K562 (cell line): ENCODE results near the gene RHAG. TPM values are rescaled to one million over a fixed set of nuclear protein-coding genes. Genes with fewer than 3 reads are reported as not detected.

Source experiments
- ATAC-seq: fragments of 200-7000 bp; cut with Tn5 transposase; 3 replicates; pipeline ENCODE4 v1.9.1; 2020; ENCODE audit warnings: moderate library complexity
- BruUV-seq: library from RNA; stranded (reverse); fragments of 400-500 nt; replicated peaks from 2 replicates; lab custom pipeline; 2021; lab: Mats Ljungman, UMichigan
- CTCF ChIA-PET: fragments of 300-600 bp; formaldehyde crosslinking; extraction: SDS; loops from one replicate; lab custom pipeline; 2021; ENCODE audit warnings: low intra/inter-chr PET ratio; lab: Yijun Ruan, JAX
- POLR2A ChIA-PET: fragments of 300-600, 350-650 bp; sonication (Branson Sonifier 250); formaldehyde crosslinking; extraction: SDS; loops from one replicate; lab custom pipeline; 2021; ENCODE audit warnings: antibody characterized with exemption, inconsistent platforms; lab: Yijun Ruan, JAX
- DNase-seq, 4 experiments: peaks; one replicate each; pipeline versions ENCODE4 v3.0.0 to v3.0.0-alpha.2; 2011 to 2018; ENCODE audit warnings: low spot score in 3 of 4, mixed read lengths in 3 of 4; ENCODE audit errors: extremely low read depth in 1 of 4
- FAIRE-seq: peaks from 2 replicates; lab custom pipeline; 2011; peaks lifted over from hg19 to GRCh38; lab: Jason Lieb, UNC
- H2AFZ ChIP-seq: 2 replicates; pipeline ENCODE4 v1.6.0; 2011; ENCODE audit warnings: low read depth, low read length, control low read depth, inconsistent platforms
- H3K27ac ChIP-seq: fragments of 200-600 bp; 3 replicates; pipeline ENCODE4 v1.8.0; 2011; ENCODE audit warnings: low read depth, mild to moderate bottlenecking, control low read depth, inconsistent platforms, low read length, moderate library complexity, mixed read lengths; ENCODE audit errors: extremely low read depth
- H3K27me3 ChIP-seq, 2 experiments: fragments of 300-600 bp in 1 of 2; 2 replicates in 1 of 2; 3 replicates in 1 of 2; pipeline versions ENCODE4 v1.6.0 to v1.8.0; 2011; ENCODE audit warnings: inconsistent platforms in 2 of 2, low read length in 2 of 2, mild to moderate bottlenecking in 1 of 2, mixed read lengths in 1 of 2, moderate library complexity in 1 of 2; ENCODE audit not compliant: control insufficient read depth in 2 of 2, insufficient read depth in 2 of 2
- H3K36me3 ChIP-seq: fragments of 300-600 bp; 3 replicates; pipeline ENCODE4 v1.8.0; 2011; ENCODE audit warnings: mild to moderate bottlenecking, low read length, inconsistent platforms; ENCODE audit not compliant: control insufficient read depth, insufficient read depth
- H3K4me1 ChIP-seq, 2 experiments: fragments of 200-600 bp in 1 of 2; replicated peaks in 1 of 2; 2 replicates in 1 of 2; 3 replicates in 1 of 2; pipeline versions ENCODE4 v1.5.1 to v1.8.0; 2011; ENCODE audit warnings: inconsistent platforms in 2 of 2, low read length in 2 of 2, mild to moderate bottlenecking in 1 of 2, mixed read lengths in 1 of 2, moderate library complexity in 1 of 2; ENCODE audit not compliant: control insufficient read depth in 2 of 2, insufficient read depth in 2 of 2
- H3K4me2 ChIP-seq: 2 replicates; pipeline ENCODE4 v1.6.1; 2011; ENCODE audit warnings: low read length, control low read depth, inconsistent platforms, mixed read lengths; ENCODE audit not compliant: insufficient read depth
- H3K4me3 ChIP-seq: fragments of 200-600 bp; sonication (generic), shearing (Covaris generic); 2 replicates; pipeline ENCODE4 v1.5.1; 2016; ENCODE audit warnings: control low read depth, inconsistent platforms
- H3K79me2 ChIP-seq: fragments of 200-600 bp; 3 replicates; pipeline ENCODE4 v1.8.0; 2011; ENCODE audit warnings: low read length, inconsistent platforms; ENCODE audit not compliant: control insufficient read depth, insufficient read depth
- H3K9ac ChIP-seq, 2 experiments: 2 replicates each; pipeline versions ENCODE4 v1.6.0 to v1.6.1; 2011; ENCODE audit warnings: low read depth in 2 of 2, low read length in 2 of 2, control low read depth in 1 of 2, inconsistent platforms in 1 of 2, mild to moderate bottlenecking in 1 of 2, mixed read lengths in 1 of 2; ENCODE audit not compliant: insufficient read depth in 1 of 2
- H3K9me1 ChIP-seq: one replicate; pipeline ENCODE4 v1.6.0; 2011; ENCODE audit warnings: inconsistent platforms, mild to moderate bottlenecking, low read length, moderate library complexity; ENCODE audit not compliant: control insufficient read depth, insufficient read depth
- H3K9me3 ChIP-seq: replicated peaks from 2 replicates; pipeline ENCODE4 v1.5.1; 2011; ENCODE audit warnings: low read depth, low read length, inconsistent platforms; ENCODE audit not compliant: control insufficient read depth, insufficient read depth
- H4K20me1 ChIP-seq: replicated peaks from 2 replicates; pipeline ENCODE4 v1.6.1; 2011; ENCODE audit warnings: low read length, inconsistent platforms, mixed read lengths; ENCODE audit not compliant: control insufficient read depth, insufficient read depth
- ARID2 ChIP-seq: fragments of 450-650 bp; IDR thresholded peaks from 2 replicates; pipeline ENCODE4 v1.6.1; 2017; ENCODE audit warnings: antibody characterized with exemption, mild to moderate bottlenecking
- CAMTA2 ChIP-seq: fragments of 250-450 bp; sonication (Bioruptor Pico); conservative IDR thresholded peaks from 2 replicates; pipeline ENCODE4 v1.5.1; 2022
- JUND ChIP-seq, 2 experiments: IDR thresholded peaks; 2 replicates in 1 of 2; 3 replicates in 1 of 2; pipeline ENCODE4 v1.6.1; 2011; ENCODE audit warnings: borderline replicate concordance in 2 of 2, low read depth in 2 of 2, low read length in 2 of 2, improper control_type of control experiment in 1 of 2, missing biosample characterization in 1 of 2, missing genetic modification characterization in 1 of 2, missing genetic modification reagents in 1 of 2
- KHSRP ChIP-seq: fragments of 450-650 bp; IDR thresholded peaks from 2 replicates; pipeline ENCODE4 v1.6.1; 2017
- KLF16 ChIP-seq: IDR thresholded peaks from 2 replicates; pipeline ENCODE4 v1.6.1; 2016; ENCODE audit warnings: antibody characterized with exemption
- LARP7 ChIP-seq: fragments of 450-650 bp; IDR thresholded peaks from 2 replicates; pipeline ENCODE4 v1.6.1; 2016
- MAFG ChIP-seq: fragments of 450-650 bp; conservative IDR thresholded peaks from 2 replicates; pipeline ENCODE4 v1.6.1; 2016; ENCODE audit warnings: missing genetic modification characterization, missing compliant biosample characterization
- NFIC ChIP-seq: fragments of 450-650 bp; IDR thresholded peaks from 2 replicates; pipeline ENCODE4 v1.6.1; 2017; ENCODE audit warnings: mild to moderate bottlenecking, inconsistent platforms
- PHF21A ChIP-seq: fragments of 450-650 bp; IDR thresholded peaks from 2 replicates; pipeline ENCODE4 v1.6.1; 2017; ENCODE audit warnings: low read depth, borderline replicate concordance
- POLR2AphosphoS5 ChIP-seq: IDR thresholded peaks from 2 replicates; pipeline ENCODE4 v1.6.1; 2011; ENCODE audit warnings: mild to moderate bottlenecking, low read depth, low read length, moderate library complexity; ENCODE audit not compliant: control insufficient read depth, insufficient read depth
- RBM17 ChIP-seq: fragments of 200-400 bp; formaldehyde crosslinking; IDR thresholded peaks from 2 replicates; pipeline ENCODE4 v1.6.1; 2017; ENCODE audit warnings: low read depth, mild to moderate bottlenecking, low read length, borderline replicate concordance
- RCOR1 ChIP-seq, 2 experiments: IDR thresholded peaks; 2 replicates each; pipeline ENCODE4 v1.6.1; 2012; ENCODE audit warnings: low read depth in 2 of 2, low read length in 2 of 2, borderline replicate concordance in 1 of 2, improper control_type of control experiment in 1 of 2
- TAL1 ChIP-seq: fragments of 450-650 bp; IDR thresholded peaks from 2 replicates; pipeline ENCODE4 v1.6.1; 2016; ENCODE audit warnings: mild to moderate bottlenecking
- ZNF24 ChIP-seq: fragments of 450-650 bp; IDR thresholded peaks from 2 replicates; pipeline ENCODE4 v1.6.1; 2016
- ZNF316 ChIP-seq: fragments of 450-650 bp; IDR thresholded peaks from 2 replicates; pipeline ENCODE4 v1.6.1; 2016
- WGBS: fragments of 100-300 bp; shearing (Covaris generic); methylation state at CpG from one replicate; pipeline ENCODE4 v1.1.6; 2016; ENCODE audit warnings: low coverage, mixed read lengths; ENCODE audit not compliant: insufficient coverage; ENCODE audit errors: missing lambda C conversion rate; 5-methylcytosine and 5-hydroxymethylcytosine counted together
- in situ Hi-C: fragments of 300-500 bp; cut with MboI; formaldehyde crosslinking; loops from 4 replicates; pipeline ENCODE4 v1.15.0; 2018; ENCODE audit warnings: inconsistent platforms, mixed read lengths
- intact Hi-C: fragments of 100-400 bp; cut with micrococcal nuclease; formaldehyde crosslinking; loops from 2 replicates; pipeline ENCODE4 v1.14.2; 2022
- polyA plus RNA-seq, 8 experiments: library from polyadenylated mRNA; depleted of rRNA in 4 of 8; stranded (reverse) in 5 of 8; unstranded in 3 of 8; fragments of >200 nt; fragmentation: Nextera tagmentation in 2 of 8; fragmentation: Illumina TruSeq in 1 of 8; extraction: Ambion mirVana in 2 of 8; extraction: Trizol in 1 of 8; gene quantifications; 2 replicates each; pipeline versions ENCODE4 v1.2.1 to v1.2.3, GENCODE V29; 2011 to 2014; ENCODE audit warnings: inconsistent platforms in 1 of 8, missing spikeins in 1 of 8
- total RNA-seq, 7 experiments: library from RNA; depleted of rRNA in 6 of 7; stranded (reverse); fragments of >200 nt in 6 of 7; fragmentation: Illumina TruSeq in 2 of 7; extraction: Trizol in 2 of 7; gene quantifications; 2 replicates each; pipeline versions ENCODE4 v1.2.1 to v1.2.3, GENCODE V29; 2011 to 2021; ENCODE audit warnings: low replicate concordance in 1 of 7
- TF ChIP-seq, protein P1 (sequence below): fragments of 450-650 bp; formaldehyde crosslinking; IDR thresholded peaks from 2 replicates; pipeline ENCODE4 v1.4.0; 2020; ENCODE audit warnings: mild to moderate bottlenecking, moderate library complexity
- TF ChIP-seq, protein P2 (sequence below), 3 experiments: IDR thresholded peaks in 2 of 3; conservative IDR thresholded peaks in 1 of 3; 2 replicates each; pipeline ENCODE4 v1.5.1; 2011 to 2012; ENCODE audit warnings: low read length in 3 of 3, mild to moderate bottlenecking in 3 of 3, control low read depth in 2 of 3, improper control_type of control experiment in 1 of 3, inconsistent platforms in 1 of 3, low read depth in 1 of 3, mixed read lengths in 1 of 3, moderate library complexity in 1 of 3; ENCODE audit not compliant: insufficient read depth in 2 of 3
- TF ChIP-seq, protein P3 (sequence below): fragments of 250-450 bp; sonication (Bioruptor Pico); IDR thresholded peaks from 2 replicates; pipeline ENCODE4 v1.5.1; 2021; ENCODE audit warnings: mild to moderate bottlenecking

Gene RHAG
- total and polyA plus RNA-seq, 9 of the 15 experiments (the other 6 are each of a cell fraction or from before 2014, with no cell fraction given) = 290 to 1,202 (median 505) TPM

DNA sequence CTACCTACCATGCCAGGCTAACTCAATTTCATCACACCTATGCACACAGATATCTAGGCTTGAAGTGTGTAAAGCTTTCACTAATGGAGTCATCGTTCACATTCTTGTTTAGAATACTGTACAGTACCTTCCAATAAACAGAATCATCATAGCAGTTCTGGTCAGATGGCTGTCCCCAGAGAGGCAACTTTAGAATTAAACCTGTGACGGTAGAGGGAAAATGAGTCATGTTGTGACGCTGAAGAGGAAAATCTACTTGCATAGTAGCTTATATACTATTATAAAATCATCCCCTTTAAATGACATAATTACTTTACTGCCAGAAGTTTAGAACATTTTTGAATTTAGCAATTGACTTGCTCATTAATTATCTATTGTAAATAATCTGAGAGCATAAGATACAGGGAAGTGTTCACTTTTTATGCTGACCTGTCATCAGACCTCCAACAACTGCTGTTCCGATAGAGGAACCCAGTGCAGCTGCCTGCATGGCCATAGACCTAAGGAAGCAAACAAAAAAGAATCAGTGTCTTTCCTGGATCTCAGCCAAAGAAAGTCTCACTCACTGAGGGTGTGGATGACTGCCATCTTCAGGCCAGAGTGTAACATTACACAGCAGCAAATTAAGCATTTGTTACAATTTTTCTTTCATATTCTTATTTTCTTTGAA, 29.8 kb downstream of the RHAG start:
- Histone ChIP-seq H3K9me1 (no peaks in the 10 kb centered on the region), H3K79me2 (no peaks in the 10 kb centered on the region; the same call in 2 of the 3 replicates), H3K9me3 (no peaks in the 10 kb centered on the region), H3K36me3 (peaks cover 68% of the 10 kb centered on the region), H2AFZ (no peak overlapping the region), H3K9ac (no peak overlapping the region), H3K4me2 (no peak overlapping the region), H3K27ac (no peak overlapping the region), H3K27me3 (no peaks in the 10 kb centered on the region), H3K4me3 (no peak overlapping the region), H4K20me1 (no peaks in the 10 kb centered on the region), H3K4me1 (no peaks in the 10 kb centered on the region)
- POLR2A ChIA-PET = interaction anchor here (0.6 kb wide), 1 partner anchor 1184 kb away, joined by 3 read pairs; no protein-coding TSS in a partner anchor
- BruUV-seq = no TSS peak
- intact Hi-C loops (loop anchor here (1.0 to 5.0 kb wide), 5 partner anchors 71 to 423 kb away; partner anchors contain the start of genes CENPQ and MMUT), in situ Hi-C loops (no loop called here)
- DNase-seq (peak; percentile 76 to 86 (median 81)), ATAC-seq (peak; percentile 71), FAIRE-seq (peak; percentile 96)
- 80% methylated on average over 4 of the region's 4 CpGs for WGBS
- CTCF ChIA-PET = interaction anchor here (0.6 to 6.0 kb wide), 5 partner anchors 50 to 243 kb away, joined by 3 to 68 read pairs (median 4); no protein-coding TSS in a partner anchor
- TF ChIP-seq JUND (IDR thresholded peaks at IDR 0.05; ENCODE audit: borderline replicate concordance, low read depth, low read length) = 0 out of 2 replicates have a peak, but pooled peaks have one; percentile 33
- no peak; the same call in 2 of the 3 replicates for TF ChIP-seq JUND (tag; IDR thresholded peaks at IDR 0.05; ENCODE audit: borderline replicate concordance, low read depth, low read length)
- 0 out of 2 replicates have a peak, but pooled peaks have one; percentile 4 for TF ChIP-seq TAL1
- TF ChIP-seq, protein P1, sequence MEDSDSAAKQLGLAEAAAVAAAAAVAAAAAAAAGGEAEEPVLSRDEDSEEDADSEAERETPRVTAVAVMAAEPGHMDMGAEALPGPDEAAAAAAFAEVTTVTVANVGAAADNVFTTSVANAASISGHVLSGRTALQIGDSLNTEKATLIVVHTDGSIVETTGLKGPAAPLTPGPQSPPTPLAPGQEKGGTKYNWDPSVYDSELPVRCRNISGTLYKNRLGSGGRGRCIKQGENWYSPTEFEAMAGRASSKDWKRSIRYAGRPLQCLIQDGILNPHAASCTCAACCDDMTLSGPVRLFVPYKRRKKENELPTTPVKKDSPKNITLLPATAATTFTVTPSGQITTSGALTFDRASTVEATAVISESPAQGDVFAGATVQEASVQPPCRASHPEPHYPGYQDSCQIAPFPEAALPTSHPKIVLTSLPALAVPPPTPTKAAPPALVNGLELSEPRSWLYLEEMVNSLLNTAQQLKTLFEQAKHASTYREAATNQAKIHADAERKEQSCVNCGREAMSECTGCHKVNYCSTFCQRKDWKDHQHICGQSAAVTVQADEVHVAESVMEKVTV (CRISPR knock-in tag) = peak; percentile 67
- TF ChIP-seq ARID2 = 0 out of 2 replicates have a peak, but pooled peaks have one; percentile 14
- 0 out of 2 replicates have a peak, but pooled peaks have one; percentile 31 for TF ChIP-seq PHF21A
- TF ChIP-seq, protein P2, sequence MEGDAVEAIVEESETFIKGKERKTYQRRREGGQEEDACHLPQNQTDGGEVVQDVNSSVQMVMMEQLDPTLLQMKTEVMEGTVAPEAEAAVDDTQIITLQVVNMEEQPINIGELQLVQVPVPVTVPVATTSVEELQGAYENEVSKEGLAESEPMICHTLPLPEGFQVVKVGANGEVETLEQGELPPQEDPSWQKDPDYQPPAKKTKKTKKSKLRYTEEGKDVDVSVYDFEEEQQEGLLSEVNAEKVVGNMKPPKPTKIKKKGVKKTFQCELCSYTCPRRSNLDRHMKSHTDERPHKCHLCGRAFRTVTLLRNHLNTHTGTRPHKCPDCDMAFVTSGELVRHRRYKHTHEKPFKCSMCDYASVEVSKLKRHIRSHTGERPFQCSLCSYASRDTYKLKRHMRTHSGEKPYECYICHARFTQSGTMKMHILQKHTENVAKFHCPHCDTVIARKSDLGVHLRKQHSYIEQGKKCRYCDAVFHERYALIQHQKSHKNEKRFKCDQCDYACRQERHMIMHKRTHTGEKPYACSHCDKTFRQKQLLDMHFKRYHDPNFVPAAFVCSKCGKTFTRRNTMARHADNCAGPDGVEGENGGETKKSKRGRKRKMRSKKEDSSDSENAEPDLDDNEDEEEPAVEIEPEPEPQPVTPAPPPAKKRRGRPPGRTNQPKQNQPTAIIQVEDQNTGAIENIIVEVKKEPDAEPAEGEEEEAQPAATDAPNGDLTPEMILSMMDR (IDR thresholded peaks at IDR 0.05 in 2 of 3, conservative IDR thresholded peaks at IDR 0.05 in 1 of 3; ENCODE audit: insufficient read depth in 2 of 3, low read depth in 1 of 3, low read length in 3 of 3) = peak; percentile 86 to 88 (median 88)
- TF ChIP-seq CAMTA2 (CRISPR knock-in tag) = no peak
- TF ChIP-seq KHSRP = no peak
- TF ChIP-seq, protein P3, sequence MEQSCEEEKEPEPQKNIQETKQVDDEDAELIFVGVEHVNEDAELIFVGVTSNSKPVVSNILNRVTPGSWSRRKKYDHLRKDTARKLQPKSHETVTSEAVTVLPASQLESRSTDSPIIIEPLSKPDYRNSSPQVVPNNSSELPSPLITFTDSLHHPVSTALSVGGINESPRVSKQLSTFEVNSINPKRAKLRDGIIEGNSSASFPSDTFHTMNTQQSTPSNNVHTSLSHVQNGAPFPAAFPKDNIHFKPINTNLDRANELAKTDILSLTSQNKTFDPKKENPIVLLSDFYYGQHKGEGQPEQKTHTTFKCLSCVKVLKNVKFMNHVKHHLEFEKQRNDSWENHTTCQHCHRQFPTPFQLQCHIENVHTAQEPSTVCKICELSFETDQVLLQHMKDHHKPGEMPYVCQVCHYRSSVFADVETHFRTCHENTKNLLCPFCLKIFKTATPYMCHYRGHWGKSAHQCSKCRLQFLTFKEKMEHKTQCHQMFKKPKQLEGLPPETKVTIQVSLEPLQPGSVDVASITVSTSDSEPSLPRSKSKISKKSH = no peak
- TF ChIP-seq ZNF316 = peak; percentile 75
- no peak for TF ChIP-seq RBM17
- TF ChIP-seq ZNF24 = 0 out of 2 replicates have a peak, but pooled peaks have one; percentile 27
- peak; percentile 99 for TF ChIP-seq NFIC
- no peak for TF ChIP-seq LARP7
- peak in 1 of 2 experiments; percentile 81; a peak in 2 of 4 replicates for TF ChIP-seq RCOR1 (IDR thresholded peaks at IDR 0.05; ENCODE audit: borderline replicate concordance in 1 of 2, low read depth in 2 of 2, low read length in 2 of 2)
- TF ChIP-seq KLF16 = 0 out of 2 replicates have a peak, but pooled peaks have one; percentile 13
- peak; percentile 70 for TF ChIP-seq POLR2AphosphoS5
- TF ChIP-seq MAFG (tag) = peak; percentile 36; the same call in 1 of the 2 replicates
